T-helper 1 cell treated with Interleukin-12 subunit alpha and Interleukin-12 subunit beta and Interleukin-4 antibody, amounts not matched to agents 30 ng/mL and 1 ng/mL, for 36 hours (primary cell): Measurements from ENCODE around the gene ZFYVE28. TPM values are rescaled to one million over a fixed set of nuclear protein-coding genes. Genes with fewer than 3 reads are reported as not detected.

Experiments used
- intact Hi-C: fragments of 100-400 bp; cut with micrococcal nuclease; formaldehyde crosslinking; loops from one replicate; pipeline ENCODE4 v1.15.1; 2024
- total RNA-seq: library from RNA; stranded (reverse); gene quantifications from 2 replicates; pipeline ENCODE4 v1.2.3, GENCODE V29; 2022

The ZFYVE28 gene
- total RNA-seq, 1 donor from 2014 or later = 21.6 TPM

DNA sequence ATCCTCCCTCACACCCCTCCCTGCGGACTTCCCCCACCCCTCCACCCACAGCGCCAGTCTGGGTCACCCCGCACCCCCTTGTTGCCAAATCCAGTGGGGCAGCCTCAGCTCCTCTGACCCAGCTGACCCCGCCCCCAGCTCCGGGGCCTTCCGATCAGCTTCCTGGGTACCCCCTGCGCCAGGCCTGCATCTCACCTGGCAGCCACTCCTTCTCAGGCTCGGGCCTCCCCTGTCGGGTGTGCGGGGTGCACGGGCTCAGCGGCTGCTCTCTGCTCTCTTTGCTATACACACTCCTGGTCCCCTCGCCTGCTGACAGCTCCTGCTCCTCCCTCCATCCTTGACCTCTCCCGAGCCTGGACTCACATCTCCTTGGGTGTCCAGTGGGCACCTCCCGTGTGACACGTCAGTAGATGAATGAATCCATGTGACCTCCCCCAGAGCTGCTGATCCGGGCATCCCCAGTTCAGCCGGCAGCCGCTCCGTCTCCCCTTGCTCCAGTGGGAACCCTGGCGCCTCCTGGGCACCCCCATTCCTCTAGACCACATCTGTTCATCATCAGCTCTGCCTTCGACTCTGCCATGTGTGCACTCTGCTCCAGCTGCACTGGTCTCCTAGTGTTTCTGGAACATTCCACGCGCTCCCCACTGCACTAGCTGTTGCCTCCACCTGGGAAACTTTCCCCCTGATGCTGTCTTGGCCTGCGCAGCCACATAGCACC lies 10.2 kb upstream of the ZFYVE28 start:
- intact Hi-C loops = no loop called here

DNA sequence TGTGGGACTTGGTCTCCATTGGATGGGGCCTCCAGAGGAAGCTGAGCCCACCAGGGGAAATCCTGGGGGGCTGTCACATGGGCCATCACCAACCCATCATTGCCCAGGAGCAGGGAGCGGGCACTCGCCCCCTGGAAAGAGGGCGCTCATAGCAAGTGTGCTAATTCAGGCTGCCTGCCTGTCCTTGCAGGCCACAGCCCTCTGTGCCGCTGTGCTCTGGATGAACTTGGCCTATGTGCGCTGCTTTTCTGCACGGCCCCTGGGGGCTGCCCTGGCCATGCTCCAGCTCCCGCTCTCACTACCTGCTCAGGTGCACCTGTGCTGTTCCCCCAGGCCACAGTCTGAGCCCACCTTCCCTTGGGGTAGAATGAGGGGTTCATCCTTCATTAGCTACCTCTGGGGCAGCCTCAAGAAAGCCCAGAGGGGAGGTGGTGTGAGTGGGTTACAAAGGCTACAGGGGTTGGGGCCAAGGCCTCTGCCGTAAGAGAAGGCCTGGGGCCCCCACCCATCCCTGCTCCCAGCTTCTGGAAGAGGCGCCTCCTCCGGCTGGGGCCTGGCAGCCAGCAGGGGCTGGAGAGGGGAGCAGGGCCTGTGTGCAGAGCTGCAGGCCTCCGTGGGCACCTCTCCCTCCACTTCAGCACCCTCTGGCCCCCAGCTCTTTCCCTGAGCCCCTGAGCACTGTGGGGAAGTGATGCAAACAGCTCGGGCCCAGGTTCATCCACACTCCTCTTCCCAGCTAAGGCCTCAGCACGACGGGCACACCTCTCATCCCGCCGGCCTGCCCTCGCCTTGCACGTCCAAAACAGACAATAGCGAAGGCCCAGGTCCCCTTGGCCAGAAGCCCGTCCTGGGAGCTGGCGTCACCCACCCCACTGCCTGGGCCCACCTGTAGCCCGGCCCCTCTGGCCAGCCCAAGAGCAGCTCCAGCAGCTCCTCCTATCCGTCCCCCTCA lies 9.2 kb upstream of the ZFYVE28 start:
- intact Hi-C loops = no loop called here

DNA sequence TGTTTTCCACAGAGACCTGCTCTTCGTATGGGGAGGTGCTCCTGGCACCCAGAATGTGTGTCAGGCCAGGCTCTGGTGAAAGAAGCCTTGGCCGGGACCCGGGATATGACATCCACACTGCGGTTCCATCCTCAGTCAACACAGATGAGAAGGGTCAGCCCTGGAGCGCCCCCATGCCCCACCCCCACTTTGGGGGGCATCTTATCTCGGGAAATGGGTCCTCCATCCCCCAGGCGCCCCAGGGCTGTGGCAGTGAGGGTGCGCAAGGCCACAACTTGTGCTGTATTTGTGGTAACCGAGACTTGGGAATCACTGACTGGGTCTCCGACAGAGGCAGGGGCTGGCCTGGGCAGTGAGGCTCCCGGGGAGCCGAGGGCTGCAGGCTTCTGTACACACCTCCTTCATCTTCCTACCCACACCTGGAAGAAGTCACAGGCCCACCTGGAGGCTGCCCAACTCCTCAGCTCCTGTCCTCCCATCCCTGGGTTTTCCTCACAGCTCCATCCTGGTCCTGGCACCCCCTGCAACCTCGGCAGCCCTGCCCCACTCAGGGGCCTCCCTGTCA lies 8.3 kb upstream of the ZFYVE28 start:
- intact Hi-C loops = no loop called here

GRCh38 chr4:2426069-2426397 lies 7.6 kb upstream of the ZFYVE28 start:
- intact Hi-C loops = no loop called here

DNA sequence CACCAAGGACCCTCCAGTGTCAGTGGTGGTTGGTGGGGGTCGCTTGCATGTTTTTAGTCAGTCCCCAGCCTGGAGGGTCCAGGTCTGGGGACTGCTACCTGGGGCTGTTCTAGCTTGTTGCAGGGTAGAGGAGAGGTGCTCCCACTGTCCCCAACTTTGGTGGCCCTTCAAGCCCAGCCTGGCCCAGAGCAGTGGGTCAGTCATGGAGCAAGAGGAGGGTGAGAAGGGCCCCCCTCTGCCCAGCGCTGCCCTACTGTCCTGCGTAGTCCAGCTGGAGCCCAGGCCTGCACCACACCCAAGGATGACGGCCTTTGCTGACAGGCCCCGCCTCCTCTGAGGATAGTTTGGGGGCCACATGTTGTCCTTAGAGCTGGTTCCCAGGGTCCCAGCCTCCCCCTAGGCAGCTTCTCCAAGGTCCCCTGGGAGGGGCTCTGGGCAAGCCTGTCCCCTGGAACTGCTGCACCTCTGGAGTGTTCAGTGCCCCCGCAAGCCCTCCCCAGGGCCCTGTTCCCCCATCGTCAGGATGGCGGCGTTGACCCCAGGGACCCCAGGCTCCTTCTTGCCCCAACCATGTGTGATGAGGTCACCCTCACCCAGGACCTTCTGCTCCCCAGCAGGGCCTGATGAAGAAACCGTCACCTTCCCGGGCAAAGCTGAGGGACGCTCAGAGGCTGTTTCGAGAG lies 7.1 kb upstream of the ZFYVE28 start:
- intact Hi-C loops = no loop called here

GRCh38 chr4:2424581-2424980 lies 6.1 kb upstream of the ZFYVE28 start:
- intact Hi-C loops = no loop called here

DNA sequence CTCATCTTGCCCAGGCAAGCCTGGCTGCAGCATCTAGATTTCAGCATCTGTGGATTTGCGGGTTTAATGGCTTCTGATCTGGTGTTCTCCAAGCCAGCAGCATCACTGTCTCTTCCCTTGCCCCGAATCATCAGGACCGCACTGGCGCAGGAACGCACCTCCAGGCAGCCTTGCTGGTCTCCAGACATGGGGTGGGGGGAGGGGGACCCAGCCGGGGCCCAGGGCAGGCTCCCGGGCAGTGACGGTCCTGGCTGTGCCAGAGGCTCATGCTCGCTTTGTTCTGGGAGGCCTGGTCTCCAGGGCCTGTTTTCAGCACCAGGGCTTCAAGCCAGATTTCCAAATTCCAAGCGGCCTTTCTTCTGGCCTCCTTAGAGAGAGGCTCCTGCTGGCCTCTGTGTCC lies 5.2 kb upstream of the ZFYVE28 start:
- intact Hi-C loops = no loop called here

- intact Hi-C loops = no loop called here
These were observed 4.6 kb upstream of the ZFYVE28 start for GRCh38 chr4:2423066-2423465.

DNA sequence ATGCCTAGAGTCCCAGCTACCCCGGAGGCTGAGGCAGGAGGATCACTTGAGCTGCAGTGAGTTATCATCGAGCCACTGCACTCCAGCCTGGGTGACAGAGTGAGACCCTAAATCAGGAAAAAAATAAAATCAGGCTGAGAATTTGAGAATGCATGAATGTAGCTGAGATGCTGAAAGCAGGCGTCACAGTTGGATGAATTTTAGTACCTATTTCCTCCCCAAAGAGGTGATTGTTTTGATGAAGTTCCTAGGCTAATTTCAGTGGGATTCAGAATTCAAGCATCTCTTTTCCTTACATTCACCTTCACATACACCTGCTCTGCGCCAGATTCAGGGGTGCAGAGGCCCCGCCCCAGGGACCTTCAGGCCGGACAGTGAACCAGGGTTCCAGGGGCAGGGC lies 3.5 kb upstream of the ZFYVE28 start:
- intact Hi-C loops = no loop called here

DNA sequence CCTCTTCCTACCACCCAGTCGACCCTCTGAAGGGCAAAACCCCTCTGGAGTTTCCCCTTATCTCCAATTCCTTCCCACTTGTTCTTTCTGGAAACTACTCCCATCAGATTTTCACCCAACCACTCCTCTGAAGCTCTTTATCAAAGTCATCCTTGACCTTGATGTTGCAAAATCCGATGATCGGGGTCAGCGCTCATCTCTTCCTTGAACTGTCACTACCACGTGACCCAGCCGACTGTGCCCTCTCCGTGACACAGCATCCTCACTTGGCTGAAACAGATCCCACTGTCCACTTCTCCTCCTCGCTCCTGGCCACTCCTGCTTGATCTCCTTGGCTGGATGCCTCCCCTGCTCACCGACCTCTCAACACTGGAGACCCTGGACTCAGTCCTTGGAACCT lies 1.4 kb upstream of the ZFYVE28 start:
- intact Hi-C loops = loop anchor here (2.0 to 10.0 kb wide), 8 partner anchors 327 to 1155 kb away; partner anchors contain the start of genes FAM53A, HTT, HTT-AS and LRPAP1

- intact Hi-C loops = loop anchor here (1.0 to 10.0 kb wide), 16 partner anchors 50 to 1154 kb away; partner anchors contain the start of genes FAM193A, FAM53A, GRK4 and HAUS3
These were observed 466 bp upstream of the ZFYVE28 start, which contains the start of gene CFAP99 for GRCh38 chr4:2418650-2419571. TSS of gene CFAP99 (plus strand) at chr4:2418955.

- intact Hi-C loops = loop anchor here (5.0 to 10.0 kb wide), 7 partner anchors 518 to 1152 kb away; partner anchors contain the start of genes FAM53A, HTT, HTT-AS and LRPAP1
These were observed 1.1 kb downstream of the ZFYVE28 start for GRCh38 chr4:2417226-2417764.

DNA sequence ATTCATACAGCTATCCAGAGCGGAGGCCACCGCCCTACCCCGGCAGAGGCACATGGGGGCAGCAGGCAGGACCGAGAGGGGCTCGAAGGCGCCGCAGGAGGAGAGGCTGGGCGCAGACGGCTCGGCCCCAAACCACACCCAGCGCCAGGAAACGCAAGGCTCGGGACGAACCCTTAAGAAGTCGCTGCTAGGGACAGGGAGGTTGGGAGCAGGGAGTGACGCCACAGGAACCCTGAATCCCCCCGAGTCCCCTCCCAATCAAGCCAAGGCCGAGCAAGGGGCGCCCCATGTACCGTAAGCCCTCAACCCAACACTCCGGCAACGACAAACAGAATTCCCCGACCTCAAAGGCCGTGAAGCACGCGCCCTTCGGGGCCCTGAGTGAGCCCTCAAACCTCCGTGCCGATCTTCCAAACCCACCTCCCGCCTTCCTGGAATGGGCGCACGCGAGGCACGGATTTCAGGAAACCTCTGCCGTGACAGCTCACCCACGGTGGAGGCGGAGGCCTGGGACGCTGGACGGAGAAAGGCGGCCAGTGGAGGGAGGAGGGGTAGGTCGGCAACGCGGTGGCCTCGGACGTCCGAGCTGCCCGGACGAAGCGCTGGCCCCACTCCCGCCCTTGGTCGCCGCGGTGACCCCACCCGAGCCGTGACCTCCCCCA lies 1.8 kb downstream of the ZFYVE28 start:
- intact Hi-C loops = loop anchor here (5.0 to 10.0 kb wide), 7 partner anchors 518 to 1152 kb away; partner anchors contain the start of genes FAM53A, HTT, HTT-AS and LRPAP1

- intact Hi-C loops = loop anchor here (5.0 to 10.0 kb wide), 7 partner anchors 519 to 1151 kb away; partner anchors contain the start of genes FAM53A, HTT, HTT-AS and LRPAP1
These were observed 2.4 kb downstream of the ZFYVE28 start for GRCh38 chr4:2415881-2416563.

DNA sequence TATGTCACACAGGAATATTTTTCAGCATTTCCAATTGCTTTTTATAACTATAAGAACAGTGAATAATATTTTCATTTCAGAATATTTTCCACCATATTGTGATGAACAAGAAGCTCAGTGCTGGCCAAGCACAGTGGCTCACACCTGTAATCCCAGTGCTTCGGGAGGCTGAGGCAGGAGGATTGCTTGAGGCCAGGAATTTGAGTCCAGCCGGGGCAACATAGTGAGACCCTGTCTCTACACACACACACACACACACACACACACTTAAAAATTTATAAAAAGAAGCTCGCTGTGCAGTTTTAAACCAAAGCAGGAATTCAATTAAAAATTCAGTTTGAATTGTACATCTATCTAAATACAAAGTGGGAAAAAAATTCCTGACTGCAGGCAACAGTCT lies 3.2 kb downstream of the ZFYVE28 start:
- intact Hi-C loops = loop anchor here (5.0 to 10.0 kb wide), 7 partner anchors 520 to 1150 kb away; partner anchors contain the start of genes FAM53A, HTT, HTT-AS and LRPAP1

GRCh38 chr4:2413821-2414610 lies 4.4 kb downstream of the ZFYVE28 start:
- intact Hi-C loops = loop anchor here (1.0 to 10.0 kb wide), 10 partner anchors 54 to 1149 kb away; partner anchors contain the start of genes FAM193A, FAM53A, HAUS3 and HTT
